Sigmoid colon (tissue), 4 donors: ENCODE results near the gene CEP162.

ENCODE experiments used
- CTCF ChIP-seq, 4 experiments: fragments of 450-650 bp in 3 of 4; fragments of 200-600 bp in 1 of 4; IDR thresholded peaks; one replicate each; pipeline ENCODE4 v1.5.1; 2016 to 2019; ENCODE audit warnings: antibody characterized with exemption in 4 of 4, mild to moderate bottlenecking in 3 of 4, moderate library complexity in 2 of 4
- POLR2A ChIP-seq, 2 donors: fragments of 450-650 bp; IDR thresholded peaks; one replicate each; pipeline ENCODE4 v1.6.1; 2016; ENCODE audit warnings: antibody characterized with exemption in 2 of 2, mild to moderate bottlenecking in 2 of 2, moderate library complexity in 2 of 2
- POLR2AphosphoS5 ChIP-seq, 4 donors: sonication (generic); formaldehyde crosslinking; IDR thresholded peaks; one replicate each; pipeline ENCODE4 v1.6.1; 2017; ENCODE audit warnings: antibody characterized with exemption in 4 of 4

- TF ChIP-seq CTCF (IDR thresholded peaks at IDR 0.05) = no peak
- no peak for TF ChIP-seq POLR2AphosphoS5 (IDR thresholded peaks at IDR 0.05)
- no peak for TF ChIP-seq POLR2A (IDR thresholded peaks at IDR 0.05)
These were observed 45.4 kb downstream of the CEP162 start for GRCh38 chr6:84182001-84182400.
